Measurements from ENCODE around the gene STK4.

DNA sequence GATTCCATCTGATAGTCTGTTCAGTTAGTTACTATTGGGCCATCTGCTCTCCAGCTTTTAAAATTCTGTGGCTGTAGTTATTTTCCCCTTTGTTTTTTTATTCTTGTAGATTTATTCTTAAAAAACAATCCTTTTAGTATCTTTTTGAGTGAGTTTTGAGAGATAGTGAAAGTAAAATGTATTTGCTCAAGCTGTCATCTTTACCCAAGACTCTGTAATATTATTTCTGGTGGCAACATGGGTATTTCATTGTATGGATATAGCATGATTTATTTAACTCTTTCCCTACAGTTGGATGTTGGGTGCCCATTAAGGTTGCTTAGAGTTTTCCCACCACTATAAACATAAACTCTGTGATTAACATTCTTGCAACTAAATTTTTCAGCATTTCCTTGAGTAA, 24.6 kb downstream of the STK4 start:
- TF ChIP-seq BHLHE40 (IDR thresholded peaks at IDR 0.05; ENCODE audit: low read depth, low read length): no peak
- TF ChIP-seq POLR2A (IDR thresholded peaks at IDR 0.05; ENCODE audit: low read depth, low read length): no peak
- no peak for TF ChIP-seq CTCF (conservative IDR thresholded peaks at IDR 0.05; ENCODE audit: low read depth, low read length)
- TF ChIP-seq NFE2L2 (IDR thresholded peaks at IDR 0.05; ENCODE audit: low read depth, low read length): no peak
- TF ChIP-seq FOS (IDR thresholded peaks at IDR 0.05; ENCODE audit: low read depth, low read length): no peak
- TF ChIP-seq RCOR1 (IDR thresholded peaks at IDR 0.05; ENCODE audit: insufficient replicate concordance, low read length): no peak
- TF ChIP-seq, protein P1, sequence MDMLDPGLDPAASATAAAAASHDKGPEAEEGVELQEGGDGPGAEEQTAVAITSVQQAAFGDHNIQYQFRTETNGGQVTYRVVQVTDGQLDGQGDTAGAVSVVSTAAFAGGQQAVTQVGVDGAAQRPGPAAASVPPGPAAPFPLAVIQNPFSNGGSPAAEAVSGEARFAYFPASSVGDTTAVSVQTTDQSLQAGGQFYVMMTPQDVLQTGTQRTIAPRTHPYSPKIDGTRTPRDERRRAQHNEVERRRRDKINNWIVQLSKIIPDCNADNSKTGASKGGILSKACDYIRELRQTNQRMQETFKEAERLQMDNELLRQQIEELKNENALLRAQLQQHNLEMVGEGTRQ (IDR thresholded peaks at IDR 0.05; ENCODE audit: low read depth, low read length): no peak
- no peak for TF ChIP-seq CEBPB (IDR thresholded peaks at IDR 0.05; ENCODE audit: low read depth, low read length)
- TF ChIP-seq MAZ (IDR thresholded peaks at IDR 0.05; ENCODE audit: borderline replicate concordance, low read depth, low read length): no peak
- TF ChIP-seq SMC3 (IDR thresholded peaks at IDR 0.05; ENCODE audit: low read depth, low read length): no peak
- no peak for TF ChIP-seq MXI1 (IDR thresholded peaks at IDR 0.05; ENCODE audit: borderline replicate concordance, low read depth, low read length)
